Occipital lobe (tissue), 2 donors: Measurements from ENCODE around the gene RALGAPA2. TPM values are rescaled to one million over a fixed set of nuclear protein-coding genes. Genes with fewer than 3 reads are reported as not detected.

Source experiments
- DNase-seq: peaks from one replicate; lab custom pipeline; 2025; lab: John Stamatoyannopoulos, UW
- total RNA-seq: library from RNA; depleted of rRNA; stranded (reverse); fragments of >200 nt; gene quantifications from one replicate; pipeline ENCODE4 v1.2.3, GENCODE V29; 2014

The RALGAPA2 gene
- total RNA-seq, 1 donor from 2014 or later, result 63.9 TPM

DNA sequence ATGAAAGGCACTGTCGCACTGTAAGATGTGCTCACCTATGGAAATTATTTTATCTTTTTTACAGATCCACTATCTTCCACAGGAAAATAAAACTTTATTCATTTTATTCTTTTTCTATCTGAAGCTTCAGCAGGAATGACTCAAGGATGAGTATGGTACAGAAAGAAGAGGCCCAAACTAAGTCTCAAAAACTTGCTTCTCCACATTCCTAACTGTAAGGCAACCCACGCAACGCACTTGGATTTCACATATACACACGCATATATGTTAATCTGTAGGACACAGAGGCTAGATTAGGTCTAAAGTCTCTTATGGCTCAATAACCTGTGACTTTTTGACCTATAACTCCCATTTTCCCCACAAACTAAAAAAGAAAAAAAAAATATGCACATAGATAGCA lies 81.9 kb downstream of the RALGAPA2 start:
- no peak for DNase-seq

GRCh38 chr20:20629556-20630188 lies 82.8 kb downstream of the RALGAPA2 start:
- DNase-seq, result no peak

GRCh38 chr20:20628314-20628713 lies 84.1 kb downstream of the RALGAPA2 start:
- no peak for DNase-seq

DNA sequence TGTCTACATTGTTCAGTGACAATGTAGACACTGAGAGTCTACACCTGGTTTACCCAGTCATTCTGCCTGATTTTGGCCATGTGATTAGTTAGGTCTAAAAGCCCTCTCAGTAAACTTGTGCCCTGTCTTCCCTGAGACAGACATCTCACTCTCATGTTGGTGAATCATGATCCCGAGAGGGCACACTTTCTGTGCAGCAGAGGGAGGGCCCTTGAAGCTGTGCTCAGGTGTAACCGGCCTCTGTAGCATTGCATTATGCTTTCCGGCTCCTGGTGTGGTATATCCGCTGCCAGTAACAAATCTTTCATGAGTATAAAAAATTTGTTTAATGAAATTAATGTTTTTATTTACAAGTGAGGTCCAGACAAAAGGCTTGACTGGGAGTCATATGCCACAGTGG lies 85.0 kb downstream of the RALGAPA2 start:
- DNase-seq, result no peak

DNA sequence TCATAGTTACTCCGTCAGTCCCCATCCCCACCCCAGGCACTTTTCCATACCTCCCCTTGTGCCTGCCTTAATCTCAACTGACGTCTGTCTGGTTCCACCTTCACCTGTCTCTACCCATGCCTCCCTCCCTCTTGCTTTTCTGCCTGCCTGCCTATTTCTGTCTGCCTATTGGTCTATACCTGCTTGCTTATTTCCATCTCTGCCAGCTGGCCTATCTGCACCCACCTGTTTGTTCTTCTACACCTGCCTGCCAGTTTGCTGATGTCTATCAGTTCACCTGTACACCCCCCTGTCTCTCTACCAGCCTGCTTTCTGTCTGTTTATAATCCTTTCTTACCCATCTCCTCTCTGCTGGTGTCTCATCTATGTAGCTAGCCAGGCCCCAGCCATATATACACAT lies 87.5 kb downstream of the RALGAPA2 start:
- DNase-seq, result no peak

DNA sequence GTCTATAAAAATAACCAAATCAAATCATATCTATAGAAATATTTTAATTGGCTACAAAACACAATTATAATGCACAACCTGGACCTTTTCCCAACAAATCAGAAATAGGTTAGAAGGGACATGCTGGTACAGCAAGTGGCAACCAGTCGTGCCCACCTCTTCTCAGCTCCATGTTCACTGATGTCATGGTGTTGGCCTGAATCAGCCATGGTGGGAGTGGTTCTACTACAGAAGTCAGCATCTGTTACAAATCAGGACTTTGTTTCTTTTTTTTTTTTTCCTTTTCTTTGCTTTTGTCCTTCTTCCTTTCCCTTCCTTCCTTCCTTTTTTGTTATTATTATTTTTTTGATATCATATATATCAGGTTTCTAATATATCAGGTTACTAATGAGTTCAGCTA lies 91.2 kb downstream of the RALGAPA2 start:
- DNase-seq, result no peak

- no peak for DNase-seq
These were observed 98.1 kb downstream of the RALGAPA2 start for GRCh38 chr20:20614391-20614790.

GRCh38 chr20:20612251-20612650 lies 100.2 kb downstream of the RALGAPA2 start:
- DNase-seq, result no peak

- no peak for DNase-seq
These were observed 101.3 kb downstream of the RALGAPA2 start for GRCh38 chr20:20611167-20611566.

DNA sequence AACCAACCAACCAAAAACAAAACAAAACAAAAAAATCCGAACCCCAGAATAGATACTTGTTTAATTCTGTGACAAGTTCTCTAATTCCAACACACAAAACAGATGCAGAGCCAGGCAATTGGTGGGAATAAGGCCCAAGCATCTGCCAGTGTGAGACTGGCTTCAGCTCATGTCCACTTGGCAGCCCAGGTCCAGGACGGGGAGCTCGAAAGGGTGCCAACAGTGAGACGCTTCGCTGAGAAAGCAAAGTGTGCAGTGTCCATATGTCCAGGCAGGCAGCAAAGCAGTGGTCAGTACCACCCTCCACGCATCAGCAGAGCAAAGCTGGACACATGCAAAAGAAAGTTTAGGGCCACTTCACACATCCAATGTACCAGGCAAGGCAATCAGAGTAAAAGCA lies 102.9 kb downstream of the RALGAPA2 start:
- no peak for DNase-seq

GRCh38 chr20:20608641-20609040 lies 103.8 kb downstream of the RALGAPA2 start:
- DNase-seq, result no peak

GRCh38 chr20:20608041-20608440 lies 104.4 kb downstream of the RALGAPA2 start:
- DNase-seq, result no peak

DNA sequence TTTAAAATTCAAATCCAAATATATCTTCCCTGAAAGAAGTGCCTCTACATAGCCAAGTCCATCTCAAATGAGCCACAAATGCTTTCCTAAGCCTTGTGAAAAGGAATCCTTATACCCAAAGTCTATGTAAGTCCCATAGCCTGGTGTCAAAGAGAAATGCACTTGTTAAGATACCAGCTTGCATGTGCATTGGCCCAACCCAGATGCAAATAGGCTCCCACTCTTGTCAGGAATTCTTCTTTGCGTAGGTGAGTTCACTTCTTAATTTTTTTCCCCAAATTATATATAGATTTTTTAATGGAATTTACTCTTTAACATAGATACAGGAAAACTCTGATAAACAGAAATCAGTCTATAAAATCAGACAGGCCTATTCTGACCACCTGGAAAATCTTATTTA lies 105.6 kb downstream of the RALGAPA2 start:
- DNase-seq, result no peak

- DNase-seq, result no peak
These were observed 106.4 kb downstream of the RALGAPA2 start for GRCh38 chr20:20606050-20606449.

DNA sequence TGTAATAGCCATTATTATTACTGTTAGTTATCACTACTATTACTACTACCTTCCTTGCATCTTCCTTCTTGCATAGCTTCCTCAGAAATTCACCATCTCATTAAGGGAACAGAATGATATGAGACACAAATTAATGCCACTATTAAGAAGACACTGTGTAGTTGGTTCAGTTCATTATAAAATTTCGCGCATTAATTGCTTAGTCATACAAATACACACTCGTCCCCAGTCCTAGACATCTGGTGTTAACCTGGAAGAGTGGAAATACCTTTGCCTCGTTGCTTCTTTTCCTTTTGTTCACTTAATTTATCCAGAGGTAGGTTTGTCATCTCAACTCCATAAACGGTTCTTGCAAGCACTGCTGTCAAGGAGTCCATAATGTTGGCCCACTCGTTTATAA lies 107.5 kb downstream of the RALGAPA2 start:
- DNase-seq, result no peak

DNA sequence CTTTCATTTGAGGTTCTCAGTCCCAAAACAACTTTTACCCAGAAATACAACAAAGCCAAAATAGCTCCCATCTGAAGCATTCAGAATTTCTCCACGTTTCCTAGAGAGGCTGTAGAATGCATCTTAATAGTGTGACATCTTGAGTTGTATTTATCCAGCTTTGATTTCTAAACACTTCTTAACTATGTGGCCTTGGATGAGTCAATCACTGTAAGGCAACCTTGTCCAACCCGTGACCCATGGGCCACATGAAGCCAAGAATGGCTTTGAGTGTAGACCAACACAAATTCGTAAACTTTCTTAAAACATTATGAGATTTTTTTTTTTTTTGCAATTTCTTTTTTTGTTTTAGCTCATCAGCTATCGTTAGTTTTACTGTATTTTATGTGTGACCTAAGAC lies 108.1 kb downstream of the RALGAPA2 start:
- DNase-seq, result no peak

DNA sequence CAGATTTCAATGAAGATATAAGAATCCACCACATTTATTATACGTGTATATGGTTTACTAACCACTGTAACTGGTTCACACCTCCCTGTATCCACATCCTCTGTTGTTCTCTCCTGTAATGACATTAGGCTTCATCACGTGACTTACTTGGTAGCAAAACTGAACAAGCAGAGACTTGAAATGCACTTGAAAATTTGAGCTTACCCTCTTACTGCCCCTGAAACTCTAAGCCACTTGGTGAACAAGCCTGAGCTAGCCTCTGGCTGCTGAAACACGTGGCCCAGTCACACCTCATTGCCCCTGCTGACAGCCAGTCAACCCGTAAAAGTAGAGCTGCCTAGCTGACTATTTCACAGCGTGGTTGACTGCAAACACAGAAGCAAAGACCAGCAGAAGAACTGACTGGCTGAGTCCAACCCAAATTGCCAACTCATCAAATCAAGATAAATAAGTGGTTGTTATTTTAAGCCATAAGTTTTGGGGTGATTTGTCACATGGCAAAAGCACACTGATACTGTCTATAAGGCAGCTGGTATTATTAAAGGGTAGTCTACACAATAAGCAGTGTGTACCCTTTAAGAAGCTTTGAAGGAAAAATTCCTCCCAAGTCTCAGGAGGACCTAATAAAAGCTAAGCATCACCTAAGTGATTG lies 109.0 kb downstream of the RALGAPA2 start:
- no peak for DNase-seq

DNA sequence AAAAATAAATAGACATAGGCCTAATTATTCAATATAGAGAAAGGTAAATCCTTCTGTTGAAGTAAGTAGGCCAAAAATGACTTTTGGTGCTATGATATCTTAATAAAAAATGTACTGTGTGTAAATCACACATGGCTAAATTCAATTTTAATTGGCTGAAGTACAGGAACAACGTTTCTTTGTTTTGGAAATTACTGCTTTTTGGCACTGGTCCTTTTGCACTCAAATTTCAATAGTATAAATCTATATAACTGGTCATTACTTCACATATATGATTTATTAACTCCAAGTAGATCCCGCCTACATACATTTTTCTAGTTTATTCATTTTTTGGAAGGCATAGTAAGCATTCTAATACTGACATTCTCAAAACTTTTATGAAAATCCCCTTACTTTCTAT lies 114.5 kb downstream of the RALGAPA2 start:
- DNase-seq, result no peak

GRCh38 chr20:20594171-20594530 lies 118.3 kb downstream of the RALGAPA2 start:
- no peak for DNase-seq

DNA sequence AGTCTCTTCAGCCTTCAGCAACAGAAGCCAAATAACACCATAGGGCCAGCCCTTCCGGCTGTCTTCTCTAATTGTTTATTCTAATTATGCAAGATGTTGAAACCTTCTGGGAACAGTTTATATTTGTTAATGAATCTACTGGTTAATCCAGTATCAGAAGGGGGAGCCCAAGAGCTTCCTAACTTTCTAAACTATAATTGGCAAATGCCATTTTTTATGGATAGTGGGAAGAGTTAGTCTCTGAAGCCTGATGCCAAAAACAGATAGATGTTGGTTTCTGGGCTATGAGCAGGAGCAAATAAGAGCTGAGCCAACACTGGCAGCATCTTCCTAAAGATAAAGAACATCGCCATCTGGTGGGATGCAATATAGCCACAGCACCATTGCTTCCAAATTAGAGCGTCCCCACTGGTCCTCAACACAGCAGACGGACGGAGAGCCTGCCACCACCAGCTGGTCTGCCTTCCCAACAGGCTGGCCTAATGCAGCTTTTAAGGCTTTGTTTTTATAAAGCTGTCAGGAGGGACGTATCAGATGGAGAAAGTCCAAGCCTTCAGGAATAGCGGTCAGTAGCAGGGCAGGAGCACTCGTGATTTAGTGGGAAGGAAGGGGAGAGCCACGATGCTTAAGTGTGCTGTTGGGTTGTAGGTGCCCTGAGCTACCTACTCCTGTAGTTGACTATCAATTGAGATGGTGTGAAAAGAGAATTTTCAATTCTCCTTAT lies 118.8 kb downstream of the RALGAPA2 start:
- peak; percentile 44 for DNase-seq

DNA sequence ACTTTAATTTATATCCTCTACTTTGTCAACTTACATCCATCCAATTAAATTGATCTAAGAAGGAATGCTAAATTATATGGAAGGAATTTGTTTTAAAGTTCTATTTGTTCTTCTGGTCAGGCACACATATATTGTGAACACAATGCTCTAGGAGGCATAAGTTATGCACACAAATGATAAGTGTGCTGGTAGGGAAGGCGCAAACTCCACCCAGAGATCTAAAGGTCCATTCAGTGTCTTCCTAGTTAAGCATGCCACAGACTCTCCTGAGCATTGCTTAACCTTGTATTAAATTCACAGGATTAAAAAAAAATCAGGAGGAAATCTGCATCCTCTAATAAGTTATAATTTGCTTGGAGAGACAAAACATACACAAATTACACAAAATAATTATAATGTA lies 127.3 kb downstream of the RALGAPA2 start:
- DNase-seq, result no peak

- no peak for DNase-seq
These were observed 129.7 kb downstream of the RALGAPA2 start for GRCh38 chr20:20582734-20583133.

DNA sequence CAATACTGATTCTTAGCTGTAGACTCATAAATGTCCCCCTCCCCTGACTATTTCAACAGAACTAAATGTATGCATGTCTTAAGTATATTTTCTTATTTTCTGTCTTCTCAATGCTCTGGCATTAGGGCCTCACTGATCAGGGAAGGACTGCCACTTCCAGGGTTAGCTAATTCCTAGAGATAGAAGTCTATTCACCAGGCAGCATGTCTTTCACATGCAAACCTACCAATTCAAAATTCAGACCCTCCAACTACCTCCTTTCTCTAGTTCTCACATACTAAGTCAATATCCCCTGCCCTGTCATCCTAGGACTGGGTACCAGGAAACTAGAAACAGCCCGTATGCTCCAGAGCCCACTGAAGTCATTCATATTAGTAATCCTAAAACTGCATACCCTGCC lies 132.3 kb downstream of the RALGAPA2 start:
- no peak for DNase-seq
